ENCODE measurements around the gene ENO4.

GRCh38 chr10:116875897-116876296 is 26.6 kb downstream of the ENO4 start:
- TF ChIP-seq POLR2A (IDR thresholded peaks at IDR 0.05) (no peak), CTCF (IDR thresholded peaks at IDR 0.05) (no peak), POLR2AphosphoS5 (IDR thresholded peaks at IDR 0.05) (no peak), EP300 (IDR thresholded peaks at IDR 0.05; ENCODE audit: low read depth) (no peak)
